ENCODE data around the gene NCOR1.
"Not testable (repeated sequence)": the region's sequence is repeated elsewhere in the genome, so short reads cannot be mapped to it uniquely, and the experiment has no call there.

NCOR1 gene

DNA sequence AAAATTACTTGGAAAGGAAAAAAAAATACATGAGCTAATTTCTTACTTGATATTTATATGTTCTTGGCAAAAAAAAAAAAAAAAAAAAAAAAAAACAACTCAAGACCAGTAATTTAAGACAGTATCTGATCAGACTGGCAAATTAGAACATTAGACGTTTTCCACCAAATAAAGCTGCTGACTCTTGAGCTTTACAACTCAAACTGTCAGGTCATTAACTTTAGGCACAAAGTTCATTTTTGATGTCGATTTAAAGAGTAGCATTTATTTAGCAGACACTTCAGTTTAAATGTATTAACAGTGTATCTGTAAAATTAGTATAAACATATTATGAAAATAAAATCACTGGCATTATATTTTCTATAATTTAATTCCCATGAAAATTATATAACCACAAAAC is 66.7 kb downstream of the NCOR1 start:
- H3K27ac ChIP-seq, result no peak overlapping the region
- DNase-seq (ENCODE audit: low spot score), result no peak
- TF ChIP-seq, protein P1, sequence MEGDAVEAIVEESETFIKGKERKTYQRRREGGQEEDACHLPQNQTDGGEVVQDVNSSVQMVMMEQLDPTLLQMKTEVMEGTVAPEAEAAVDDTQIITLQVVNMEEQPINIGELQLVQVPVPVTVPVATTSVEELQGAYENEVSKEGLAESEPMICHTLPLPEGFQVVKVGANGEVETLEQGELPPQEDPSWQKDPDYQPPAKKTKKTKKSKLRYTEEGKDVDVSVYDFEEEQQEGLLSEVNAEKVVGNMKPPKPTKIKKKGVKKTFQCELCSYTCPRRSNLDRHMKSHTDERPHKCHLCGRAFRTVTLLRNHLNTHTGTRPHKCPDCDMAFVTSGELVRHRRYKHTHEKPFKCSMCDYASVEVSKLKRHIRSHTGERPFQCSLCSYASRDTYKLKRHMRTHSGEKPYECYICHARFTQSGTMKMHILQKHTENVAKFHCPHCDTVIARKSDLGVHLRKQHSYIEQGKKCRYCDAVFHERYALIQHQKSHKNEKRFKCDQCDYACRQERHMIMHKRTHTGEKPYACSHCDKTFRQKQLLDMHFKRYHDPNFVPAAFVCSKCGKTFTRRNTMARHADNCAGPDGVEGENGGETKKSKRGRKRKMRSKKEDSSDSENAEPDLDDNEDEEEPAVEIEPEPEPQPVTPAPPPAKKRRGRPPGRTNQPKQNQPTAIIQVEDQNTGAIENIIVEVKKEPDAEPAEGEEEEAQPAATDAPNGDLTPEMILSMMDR (conservative IDR thresholded peaks at IDR 0.05; ENCODE audit: low read depth), result no peak
- POLR2A ChIA-PET (ENCODE audit: low non-redundant PET), result no interaction called here
- CTCF ChIA-PET, result interaction anchor here (0.6 kb wide), 2 partner anchors 22 to 90 kb away, joined by 3 read pairs; no protein-coding TSS in a partner anchor

GRCh38 chr17:16145319-16145890 is 69.9 kb downstream of the NCOR1 start:
- H3K27ac ChIP-seq; POLR2A ChIA-PET (ENCODE audit: low non-redundant PET); CTCF ChIA-PET; DNase-seq (ENCODE audit: low spot score): not testable (repeated sequence)

- TF ChIP-seq, protein P1 (conservative IDR thresholded peaks at IDR 0.05; ENCODE audit: low read depth), result no peak
- POLR2A ChIA-PET (ENCODE audit: low non-redundant PET), result no interaction called here
- H3K27ac ChIP-seq, result no peak overlapping the region
- DNase-seq (ENCODE audit: low spot score), result no peak
- CTCF ChIA-PET, result no interaction called here
Observed at GRCh38 chr17:16141685-16142084, 73.6 kb downstream of the NCOR1 start.

DNA sequence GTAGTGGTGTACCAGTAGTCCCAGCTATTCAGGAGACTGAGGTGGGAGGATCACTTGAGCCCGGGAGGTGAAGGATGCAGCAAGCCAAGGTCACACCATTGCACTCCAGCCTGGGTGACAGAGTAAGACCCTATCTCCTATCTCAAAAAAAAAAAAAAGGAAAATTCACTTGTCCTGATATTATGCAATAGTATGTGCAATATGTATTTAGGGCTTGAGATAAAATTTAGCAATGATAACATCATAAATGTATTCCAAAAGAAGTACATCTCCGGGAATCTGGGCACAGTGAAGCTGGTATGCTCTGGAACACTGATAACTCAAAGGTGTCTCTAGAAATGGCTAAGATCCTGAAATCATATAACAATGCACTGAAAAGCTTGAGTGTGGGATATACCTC is 74.5 kb downstream of the NCOR1 start:
- TF ChIP-seq, protein P1 (conservative IDR thresholded peaks at IDR 0.05; ENCODE audit: low read depth), result no peak
- ChIA-PET CTCF (interaction anchor here (0.7 kb wide), 1 partner anchor 205 kb away, joined by 6 read pairs; no protein-coding TSS in a partner anchor), POLR2A (ENCODE audit: low non-redundant PET) (interaction anchor here (0.7 kb wide), 1 partner anchor 911 kb away, joined by 4 read pairs; no protein-coding TSS in a partner anchor)
- no peak for DNase-seq (ENCODE audit: low spot score)
- no peak overlapping the region for H3K27ac ChIP-seq

DNA sequence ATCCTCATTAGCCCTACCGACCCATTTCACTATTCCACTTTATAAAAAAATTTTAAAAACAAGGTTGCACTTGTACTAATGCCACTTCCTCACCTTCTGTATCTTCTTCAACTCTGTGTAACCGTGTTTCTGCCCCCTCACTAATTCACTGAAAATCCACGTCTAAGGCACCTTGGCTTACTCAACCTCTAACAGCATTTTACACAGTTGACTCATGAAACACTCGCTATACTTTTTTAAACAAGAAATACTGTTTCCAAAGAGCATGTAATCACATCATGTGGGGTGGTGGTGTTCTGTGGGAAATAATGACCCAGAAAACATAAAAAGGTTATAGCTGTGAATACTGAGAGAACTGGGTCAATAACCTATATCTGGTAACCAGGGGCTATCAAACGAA is 79.9 kb downstream of the NCOR1 start:
- H3K27ac ChIP-seq, result no peak overlapping the region
- DNase-seq (ENCODE audit: low spot score), result no peak
- POLR2A ChIA-PET (ENCODE audit: low non-redundant PET), result no interaction called here
- TF ChIP-seq, protein P1 (conservative IDR thresholded peaks at IDR 0.05; ENCODE audit: low read depth), result no peak
- CTCF ChIA-PET, result no interaction called here

GRCh38 chr17:16131593-16131992 is 83.7 kb downstream of the NCOR1 start:
- H3K27ac ChIP-seq, result no peak overlapping the region
- ChIA-PET CTCF (no interaction called here), POLR2A (ENCODE audit: low non-redundant PET) (no interaction called here)
- no peak for DNase-seq (ENCODE audit: low spot score)
- TF ChIP-seq, protein P1 (conservative IDR thresholded peaks at IDR 0.05; ENCODE audit: low read depth), result no peak

DNA sequence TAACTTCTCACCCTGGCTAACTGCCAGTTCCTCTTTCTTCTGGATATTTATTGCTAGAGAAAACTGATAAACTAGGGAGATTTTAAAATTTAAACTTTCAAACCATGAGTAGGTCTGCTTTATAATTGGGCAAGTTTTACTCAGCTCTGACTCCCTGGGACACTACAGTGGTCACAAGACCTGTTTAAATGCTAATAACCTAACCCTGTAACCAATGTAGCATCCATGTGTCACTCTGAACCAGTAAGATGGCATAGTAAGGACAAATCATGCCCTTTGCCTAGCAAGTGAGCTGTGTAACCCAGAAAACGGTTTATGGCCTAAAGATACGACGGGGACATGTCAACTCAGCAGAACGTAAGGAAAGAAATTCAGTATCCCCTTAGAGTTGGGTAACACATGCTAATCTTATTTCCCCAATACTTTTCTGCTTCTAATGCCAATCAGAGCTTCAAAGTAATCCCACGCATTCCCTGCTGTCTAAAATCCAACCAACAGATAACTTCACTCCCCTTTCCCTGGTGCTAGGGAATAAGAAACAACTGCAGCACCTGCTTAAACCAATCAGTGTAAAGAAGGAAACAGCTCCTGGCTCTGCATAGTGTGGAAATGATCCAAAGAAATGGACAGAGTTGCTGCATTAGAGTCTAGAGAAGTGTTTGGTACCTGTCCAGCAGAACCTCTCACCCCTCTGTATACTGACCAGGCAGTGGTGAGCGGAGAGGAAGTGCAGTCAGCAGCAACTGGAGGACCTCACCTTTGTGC is 85.7 kb downstream of the NCOR1 start:
- TF ChIP-seq, protein P1 (conservative IDR thresholded peaks at IDR 0.05; ENCODE audit: low read depth), result no peak
- CTCF ChIA-PET, result no interaction called here

More for the DNA sequence above, 85.7 kb downstream of the NCOR1 start:
- DNase-seq (ENCODE audit: low spot score), result no peak
- no peak overlapping the region for H3K27ac ChIP-seq
- POLR2A ChIA-PET (ENCODE audit: low non-redundant PET), result no interaction called here

Data from RWPE1 (cell line).